ENCODE measurements around the gene RND2. TPM values are rescaled to one million over a fixed set of nuclear protein-coding genes. Genes with fewer than 3 reads are reported as not detected.

The RND2 gene
- polyA plus RNA-seq, 1 donor (not counting 4 experiments of a cell fraction or from before 2014, with no cell fraction given) = 0.12 TPM

DNA sequence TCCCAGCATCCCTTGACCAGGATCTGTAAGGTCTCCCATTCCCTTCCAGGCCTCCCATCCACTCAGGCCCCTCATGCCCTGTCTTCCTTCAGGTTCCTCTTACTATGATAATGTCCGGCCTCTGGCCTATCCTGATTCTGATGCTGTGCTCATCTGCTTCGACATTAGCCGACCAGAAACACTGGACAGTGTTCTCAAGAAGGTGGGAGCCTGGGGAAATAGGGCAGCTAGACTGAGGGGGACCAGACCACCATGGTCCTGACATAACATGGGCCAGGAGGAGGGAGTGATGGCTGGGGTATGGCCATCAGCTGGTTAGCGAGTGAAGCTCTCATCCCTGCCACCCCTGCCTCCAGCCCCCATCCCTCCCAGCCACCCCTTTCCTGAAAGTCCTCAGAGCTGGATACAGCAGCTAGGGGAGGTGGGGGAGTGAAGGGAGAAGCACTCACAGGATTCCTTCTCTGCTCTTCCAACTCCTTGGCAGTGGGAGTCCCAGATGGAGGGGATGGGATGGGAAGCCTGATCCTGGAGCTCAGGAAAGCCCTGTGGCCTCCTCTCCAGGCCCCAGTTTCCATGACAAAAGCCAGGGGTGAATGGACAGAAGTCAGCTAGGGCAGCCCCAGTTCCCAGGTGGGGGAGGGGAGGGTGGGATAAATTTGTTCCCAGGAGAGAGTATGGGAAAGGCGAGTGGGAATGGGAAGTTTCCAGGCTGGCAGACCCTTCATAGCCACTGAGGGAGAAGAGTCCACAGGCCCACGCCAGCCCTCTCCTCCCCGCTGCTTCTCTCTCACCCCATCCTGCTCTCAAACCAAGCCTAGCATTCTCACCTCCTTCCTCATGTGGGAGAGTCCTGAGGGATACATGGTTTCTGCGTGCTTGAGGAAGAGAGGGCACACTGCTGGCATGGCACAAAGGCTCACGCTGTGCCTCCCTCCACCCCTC lies 2.3 kb downstream of the RND2 start:
- H3K4me1 ChIP-seq (ENCODE audit: control insufficient read depth, extremely low read depth, insufficient read depth, low read length) = peaks cover 3% of the 10 kb centered on the region
- no peaks in the 10 kb centered on the region for H3K9me3 ChIP-seq (ENCODE audit: control insufficient read depth, low read depth, low read length)
- no peaks in the 10 kb centered on the region for H3K79me2 ChIP-seq (ENCODE audit: control insufficient read depth, insufficient read depth, low read length)
- no peak overlapping the region for H3K27ac ChIP-seq (ENCODE audit: control insufficient read depth, insufficient read depth, low read length)
- DNase-seq (ENCODE audit: low read depth, low spot score) = no peak
- TF ChIP-seq EZH2 (IDR thresholded peaks at IDR 0.05; ENCODE audit: low read length) = no peak
- TF ChIP-seq, protein P1, sequence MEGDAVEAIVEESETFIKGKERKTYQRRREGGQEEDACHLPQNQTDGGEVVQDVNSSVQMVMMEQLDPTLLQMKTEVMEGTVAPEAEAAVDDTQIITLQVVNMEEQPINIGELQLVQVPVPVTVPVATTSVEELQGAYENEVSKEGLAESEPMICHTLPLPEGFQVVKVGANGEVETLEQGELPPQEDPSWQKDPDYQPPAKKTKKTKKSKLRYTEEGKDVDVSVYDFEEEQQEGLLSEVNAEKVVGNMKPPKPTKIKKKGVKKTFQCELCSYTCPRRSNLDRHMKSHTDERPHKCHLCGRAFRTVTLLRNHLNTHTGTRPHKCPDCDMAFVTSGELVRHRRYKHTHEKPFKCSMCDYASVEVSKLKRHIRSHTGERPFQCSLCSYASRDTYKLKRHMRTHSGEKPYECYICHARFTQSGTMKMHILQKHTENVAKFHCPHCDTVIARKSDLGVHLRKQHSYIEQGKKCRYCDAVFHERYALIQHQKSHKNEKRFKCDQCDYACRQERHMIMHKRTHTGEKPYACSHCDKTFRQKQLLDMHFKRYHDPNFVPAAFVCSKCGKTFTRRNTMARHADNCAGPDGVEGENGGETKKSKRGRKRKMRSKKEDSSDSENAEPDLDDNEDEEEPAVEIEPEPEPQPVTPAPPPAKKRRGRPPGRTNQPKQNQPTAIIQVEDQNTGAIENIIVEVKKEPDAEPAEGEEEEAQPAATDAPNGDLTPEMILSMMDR (optimal IDR thresholded peaks at IDR 0.05 in 1 of 3, IDR thresholded peaks at IDR 0.05 in 1 of 3, conservative IDR thresholded peaks at IDR 0.05 in 1 of 3; ENCODE audit: extremely low read depth in 1 of 3, insufficient read depth in 2 of 3, low read length in 3 of 3) = no peak
- peaks cover 17% of the 10 kb centered on the region for H3K27me3 ChIP-seq (ENCODE audit: control insufficient read depth, extremely low read depth, insufficient read depth, low read length)
- FAIRE-seq = no peak
- H3K9ac ChIP-seq (ENCODE audit: control insufficient read depth, extremely low read depth, insufficient read depth, low read length) = no peak overlapping the region
- no peaks in the 10 kb centered on the region for H3K36me3 ChIP-seq (ENCODE audit: control insufficient read depth in 2 of 2, extremely low read depth in 1 of 2, insufficient read depth in 2 of 2, low read length in 2 of 2)
- no peaks in the 10 kb centered on the region for H4K20me1 ChIP-seq (ENCODE audit: control insufficient read depth, extremely low read depth, insufficient read depth, low read length)
- no peak overlapping the region for H3K4me2 ChIP-seq (ENCODE audit: control insufficient read depth, extremely low read depth, insufficient read depth, low read depth, low read length)
- H3K9me1 ChIP-seq (ENCODE audit: control insufficient read depth, extremely low read depth, insufficient read depth, low read length) = no peaks in the 10 kb centered on the region
- H3K4me3 ChIP-seq (ENCODE audit: control insufficient read depth in 2 of 3, extremely low read depth in 1 of 3, insufficient read depth in 2 of 3, low read depth in 1 of 3, low read length in 3 of 3) = no peak overlapping the region
- no peak overlapping the region for H2AFZ ChIP-seq (ENCODE audit: control insufficient read depth, low read length)
- dilution Hi-C loops (cut with MboI; ENCODE audit: extremely low pct_ligation_motif_present, low sequenced_read_pairs) = no loop called here

DNA sequence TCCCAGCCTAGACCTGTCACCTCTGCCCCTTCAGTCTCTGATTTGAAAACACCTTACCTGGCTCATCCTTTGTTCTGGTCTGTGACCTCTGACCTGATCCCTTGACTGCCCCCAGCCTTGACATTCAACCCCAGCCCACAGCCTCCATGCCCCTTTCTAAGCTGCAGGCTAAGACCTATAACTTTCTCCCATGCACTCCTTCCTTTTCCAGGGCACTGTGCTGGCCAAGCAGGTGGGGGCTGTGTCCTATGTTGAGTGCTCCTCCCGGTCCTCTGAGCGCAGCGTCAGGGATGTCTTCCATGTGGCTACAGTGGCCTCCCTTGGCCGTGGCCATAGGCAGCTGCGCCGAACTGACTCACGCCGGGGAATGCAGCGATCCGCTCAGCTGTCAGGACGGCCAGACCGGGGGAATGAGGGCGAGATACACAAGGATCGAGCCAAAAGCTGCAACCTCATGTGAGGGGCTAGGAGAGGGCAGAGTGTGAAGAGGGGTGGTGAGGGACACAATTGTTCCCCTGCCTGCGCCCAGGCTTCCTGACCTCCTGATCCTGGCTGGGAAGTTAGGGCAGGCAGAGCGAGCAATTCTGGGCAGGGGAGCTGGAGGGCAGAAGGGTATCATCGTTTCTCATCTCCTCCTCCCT lies 3.3 kb downstream of the RND2 start:
- Histone ChIP-seq H3K4me3 (ENCODE audit: control insufficient read depth in 2 of 3, extremely low read depth in 1 of 3, insufficient read depth in 2 of 3, low read depth in 1 of 3, low read length in 3 of 3) (no peak overlapping the region), H3K27me3 (ENCODE audit: control insufficient read depth, extremely low read depth, insufficient read depth, low read length) (peaks cover 17% of the 10 kb centered on the region), H3K4me1 (ENCODE audit: control insufficient read depth, extremely low read depth, insufficient read depth, low read length) (peaks cover 3% of the 10 kb centered on the region), H3K9me1 (ENCODE audit: control insufficient read depth, extremely low read depth, insufficient read depth, low read length) (no peaks in the 10 kb centered on the region), H3K4me2 (ENCODE audit: control insufficient read depth, extremely low read depth, insufficient read depth, low read depth, low read length) (no peak overlapping the region), H3K36me3 (ENCODE audit: control insufficient read depth in 2 of 2, extremely low read depth in 1 of 2, insufficient read depth in 2 of 2, low read length in 2 of 2) (no peaks in the 10 kb centered on the region), H4K20me1 (ENCODE audit: control insufficient read depth, extremely low read depth, insufficient read depth, low read length) (no peaks in the 10 kb centered on the region), H3K9ac (ENCODE audit: control insufficient read depth, extremely low read depth, insufficient read depth, low read length) (no peak overlapping the region), H2AFZ (ENCODE audit: control insufficient read depth, low read length) (no peak overlapping the region), H3K27ac (ENCODE audit: control insufficient read depth, insufficient read depth, low read length) (no peak overlapping the region), H3K9me3 (ENCODE audit: control insufficient read depth, low read depth, low read length) (no peaks in the 10 kb centered on the region), H3K79me2 (ENCODE audit: control insufficient read depth, insufficient read depth, low read length) (no peaks in the 10 kb centered on the region)
- no peak for TF ChIP-seq EZH2 (IDR thresholded peaks at IDR 0.05; ENCODE audit: low read length)
- TF ChIP-seq, protein P1 (optimal IDR thresholded peaks at IDR 0.05 in 1 of 3, IDR thresholded peaks at IDR 0.05 in 1 of 3, conservative IDR thresholded peaks at IDR 0.05 in 1 of 3; ENCODE audit: extremely low read depth in 1 of 3, insufficient read depth in 2 of 3, low read length in 3 of 3) = no peak
- FAIRE-seq (no peak), DNase-seq (ENCODE audit: low read depth, low spot score) (no peak)
- dilution Hi-C loops (cut with MboI; ENCODE audit: extremely low pct_ligation_motif_present, low sequenced_read_pairs) = no loop called here

Measured in keratinocyte (primary cell).